Fibroblast of the conjunctiva (primary cell): ENCODE measurements around the gene CD4.

ENCODE experiments used
- DNase-seq: peaks from one replicate; pipeline ENCODE4 v3.0.0-alpha.2; 2010; ENCODE audit warnings: low read depth

CD4 gene

GRCh38 chr12:6778574-6779550, 10.5 kb upstream of the CD4 start:
- peak; percentile 86 for DNase-seq

GRCh38 chr12:6779708-6780432, 9.5 kb upstream of the CD4 start:
- no peak for DNase-seq

DNA sequence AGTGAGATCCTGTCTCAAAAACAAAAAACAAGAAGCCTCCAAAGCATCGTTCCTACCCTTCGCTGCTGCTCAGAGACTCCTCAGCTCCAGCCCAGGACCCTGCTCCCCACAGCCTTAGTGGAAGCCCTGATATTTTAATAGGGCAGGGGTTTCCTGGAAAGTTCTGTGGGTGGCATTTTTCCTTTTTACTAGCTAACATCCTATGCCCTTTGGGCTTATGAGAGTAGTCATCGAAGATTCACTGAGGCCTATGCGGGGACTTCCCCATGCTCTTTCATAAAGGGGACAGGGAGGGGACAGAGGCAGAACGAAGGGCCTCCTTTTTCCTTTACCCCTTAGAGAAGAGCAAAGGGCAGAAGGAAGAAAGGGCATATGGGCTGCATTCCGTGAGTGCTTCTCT, 8.8 kb upstream of the CD4 start:
- DNase-seq, result no peak

DNA sequence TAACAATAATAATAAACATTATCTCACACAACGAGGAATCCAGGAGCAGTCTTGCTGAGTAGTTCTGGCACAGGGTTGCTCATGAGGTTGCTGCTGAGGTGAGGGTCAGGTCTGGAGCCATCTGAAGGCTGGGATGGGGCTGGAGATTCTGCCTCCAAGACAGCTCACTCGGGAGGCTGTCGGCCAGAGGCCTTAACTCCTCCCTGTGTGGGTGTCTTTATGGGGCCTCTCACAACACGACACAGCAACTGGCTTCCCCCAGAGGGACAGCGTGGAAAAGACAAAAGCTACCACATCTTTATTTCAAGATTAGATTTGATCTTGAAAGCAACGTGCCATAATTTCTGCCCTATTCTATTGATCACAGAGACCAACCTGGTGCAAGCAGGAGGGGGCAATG, 7.2 kb upstream of the CD4 start:
- DNase-seq, result no peak

GRCh38 chr12:6782850-6783566, 6.3 kb upstream of the CD4 start:
- no peak for DNase-seq

GRCh38 chr12:6783828-6784227, 5.5 kb upstream of the CD4 start:
- no peak for DNase-seq

GRCh38 chr12:6784296-6784695, 5.0 kb upstream of the CD4 start:
- DNase-seq, result no peak

- DNase-seq, result no peak
Measured at GRCh38 chr12:6784761-6785160, 4.6 kb upstream of the CD4 start.

GRCh38 chr12:6786416-6787094, 2.8 kb upstream of the CD4 start:
- no peak for DNase-seq

DNA sequence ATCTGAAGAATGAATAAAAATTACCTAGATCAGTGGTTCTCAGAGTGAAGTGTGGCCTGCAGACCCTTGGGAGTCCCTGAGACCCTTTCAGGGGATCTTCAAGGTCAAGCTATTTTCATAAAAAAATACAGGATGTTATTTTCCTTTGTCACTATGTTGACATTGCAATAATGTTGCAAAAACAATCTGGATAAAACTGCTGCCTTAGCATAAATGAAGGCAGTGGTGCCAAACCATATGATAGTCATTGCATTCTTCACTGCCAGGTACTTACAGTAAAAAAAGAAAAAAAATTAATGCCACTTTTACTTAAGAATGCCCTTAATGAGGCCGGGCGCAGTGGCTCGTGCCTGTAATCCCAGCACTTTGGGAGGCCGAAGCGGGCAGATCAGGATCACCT, 2.0 kb upstream of the CD4 start:
- no peak for DNase-seq

GRCh38 chr12:6790496-6791150, 1.3 kb downstream of the CD4 start:
- DNase-seq, result no peak

DNA sequence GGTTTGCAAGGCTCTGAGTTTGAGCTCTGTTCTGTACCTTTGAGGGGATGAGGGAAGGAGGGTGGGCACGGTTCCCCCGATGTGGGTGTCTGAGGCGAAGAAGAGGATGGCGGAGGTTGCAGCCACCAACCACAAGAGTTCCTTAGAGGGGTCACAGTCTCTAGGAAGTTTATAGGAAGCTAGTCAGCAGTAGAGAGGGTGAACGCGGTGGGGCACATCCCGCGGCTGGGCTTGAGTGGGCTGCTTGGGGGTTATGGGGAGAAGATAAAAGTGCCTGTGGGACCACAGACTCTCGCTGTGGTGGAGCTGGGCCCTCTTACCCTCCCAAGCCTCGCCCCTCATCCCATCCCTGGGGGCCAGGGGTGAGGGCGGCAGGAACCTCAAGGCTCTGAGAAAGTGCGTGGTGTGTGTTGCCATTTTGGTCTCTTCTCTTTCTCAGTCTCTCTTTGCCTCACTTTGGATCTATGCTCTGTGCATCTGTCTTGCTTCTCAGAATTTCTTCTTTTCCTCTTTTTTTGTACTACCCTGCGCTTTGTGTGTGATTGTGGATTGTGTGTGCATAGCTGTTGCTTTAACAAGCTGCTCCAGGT, 2.7 kb downstream of the CD4 start:
- no peak for DNase-seq

GRCh38 chr12:6792522-6793201, 3.3 kb downstream of the CD4 start:
- DNase-seq, result no peak

GRCh38 chr12:6795088-6795487, 5.8 kb downstream of the CD4 start:
- no peak for DNase-seq

- DNase-seq, result no peak
Measured at GRCh38 chr12:6796576-6796975, 7.2 kb downstream of the CD4 start.

DNA sequence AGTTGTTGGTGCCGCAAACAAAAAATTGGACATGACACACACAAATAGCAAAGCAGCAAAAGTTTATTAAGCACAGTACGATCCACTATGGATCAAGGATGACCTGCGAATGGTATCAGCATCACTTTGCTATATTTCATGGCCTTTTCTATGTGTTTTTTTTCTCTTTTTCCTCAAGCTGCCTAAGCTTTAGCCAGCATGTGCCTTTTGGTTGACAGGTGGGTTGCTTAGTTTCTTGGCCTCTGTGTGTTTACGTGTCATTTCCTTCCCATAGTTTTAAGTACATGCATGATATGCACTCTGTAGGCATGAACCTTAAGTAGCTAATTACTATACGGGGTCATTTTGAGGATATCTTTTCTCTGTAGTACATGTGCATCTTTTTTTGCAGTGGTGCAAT, 9.8 kb downstream of the CD4 start:
- no peak for DNase-seq

DNA sequence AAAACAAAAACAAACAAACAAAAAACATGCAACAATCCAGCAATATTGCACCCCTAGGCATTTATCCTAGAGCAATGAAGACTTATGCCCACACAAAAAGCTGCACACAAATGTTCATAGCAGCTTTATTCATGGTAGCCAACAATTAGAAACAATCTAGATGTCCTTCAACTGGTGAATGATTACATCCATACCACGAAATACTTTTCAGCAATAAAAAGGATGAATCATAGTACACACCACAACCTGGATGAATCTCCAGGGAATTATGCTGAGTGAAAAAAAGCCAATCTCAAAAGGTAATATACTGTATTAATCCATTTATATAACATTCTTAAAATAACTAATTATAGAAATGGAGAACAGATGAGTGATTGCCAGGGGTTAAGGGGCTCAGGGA, 17.8 kb downstream of the CD4 start:
- DNase-seq, result no peak

DNA sequence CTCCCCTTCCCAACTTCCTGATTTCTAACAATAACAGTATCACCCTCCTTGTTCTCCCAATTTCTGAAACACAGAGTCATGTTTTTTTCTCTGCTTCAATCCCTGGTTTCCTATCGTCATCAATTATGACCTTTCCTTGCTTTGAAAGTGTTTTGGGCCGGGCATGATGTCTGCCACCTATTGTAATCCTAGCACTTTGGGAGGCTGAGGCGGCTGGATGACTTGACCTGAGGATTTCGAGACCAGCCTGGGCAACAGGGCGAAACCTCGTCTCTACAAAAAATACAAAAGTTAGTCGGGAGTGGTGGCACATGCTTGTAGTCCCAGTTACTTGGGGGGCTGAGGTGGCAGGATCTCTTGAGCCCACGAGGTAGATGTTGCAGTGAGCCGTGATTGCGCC, 19.7 kb downstream of the CD4 start:
- no peak for DNase-seq

- DNase-seq, result no peak
Measured at GRCh38 chr12:6810758-6811157, 21.4 kb downstream of the CD4 start.

- no peak for DNase-seq
Measured at GRCh38 chr12:6813363-6813762, 24.0 kb downstream of the CD4 start.

DNA sequence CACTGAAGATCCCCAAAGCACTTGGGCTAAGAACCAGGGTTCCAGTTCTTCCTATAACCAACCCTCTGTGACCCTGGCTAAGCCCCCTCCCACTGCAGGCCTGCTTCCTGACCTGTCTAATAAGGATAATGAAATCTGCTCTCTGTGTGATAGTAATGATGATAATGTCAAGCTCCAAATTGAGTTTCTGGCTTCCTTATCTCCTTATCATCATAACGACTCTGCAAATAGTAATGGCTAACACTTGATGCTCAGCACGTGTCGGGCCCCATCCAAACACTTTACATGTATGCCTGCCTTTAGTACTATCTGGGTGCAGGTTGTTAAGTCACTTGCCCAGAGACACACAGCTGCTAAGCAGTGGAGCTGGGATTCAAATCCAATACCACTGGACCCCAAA, 27.3 kb downstream of the CD4 start:
- no peak for DNase-seq
